Activated gamma-delta T cell treated with Interleukin-2 at 50 U/mL for 16 hours (primary cell): ENCODE data around the gene PHF8.

Source experiments
- DNase-seq: peaks from one replicate; pipeline ENCODE4 v3.0.0-alpha.2; 2020

Gene PHF8

DNA sequence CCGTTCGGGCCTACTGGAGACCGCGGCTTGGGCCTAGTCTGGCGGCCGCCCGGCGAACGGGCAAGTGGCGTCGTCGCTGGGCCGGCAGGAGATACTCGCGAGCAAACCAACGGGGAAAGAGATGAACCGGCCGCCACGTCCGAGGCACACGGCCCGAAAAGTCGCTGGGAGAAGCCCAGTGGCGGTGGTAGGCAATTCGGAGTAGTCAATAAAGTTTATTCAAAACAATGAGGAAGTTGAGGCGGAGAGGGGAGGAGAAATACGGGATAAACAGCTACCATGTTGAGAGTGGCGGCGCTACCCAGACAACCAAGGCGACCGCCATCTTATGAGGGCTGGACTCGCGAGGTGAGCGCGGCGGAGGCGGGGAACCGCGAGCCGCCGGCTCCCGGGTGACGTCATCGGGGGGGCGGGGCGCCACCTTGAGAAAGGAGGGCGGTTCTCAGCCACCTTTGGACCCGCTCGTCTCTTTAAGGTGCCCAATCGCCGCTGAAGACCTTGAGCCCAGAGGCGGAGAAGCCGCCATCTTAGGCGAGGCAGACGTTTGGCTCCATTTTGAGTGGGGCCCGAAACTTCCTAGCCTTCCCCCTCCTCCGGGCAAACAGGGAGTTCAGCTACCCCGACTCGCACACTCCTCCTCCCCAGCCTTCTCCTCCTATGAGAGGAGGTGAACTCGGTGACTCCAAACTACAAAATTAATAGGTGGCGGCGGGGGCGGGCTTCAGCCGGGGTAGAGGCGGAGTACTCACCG lies at the start of gene PHF8:
Gene PHF8, minus strand, starts transcription at position 348 of the 751 bp plus-strand sequence. CDS start 1,745 bp downstream, outside the sequence.
- DNase-seq = peak; percentile 93

DNA sequence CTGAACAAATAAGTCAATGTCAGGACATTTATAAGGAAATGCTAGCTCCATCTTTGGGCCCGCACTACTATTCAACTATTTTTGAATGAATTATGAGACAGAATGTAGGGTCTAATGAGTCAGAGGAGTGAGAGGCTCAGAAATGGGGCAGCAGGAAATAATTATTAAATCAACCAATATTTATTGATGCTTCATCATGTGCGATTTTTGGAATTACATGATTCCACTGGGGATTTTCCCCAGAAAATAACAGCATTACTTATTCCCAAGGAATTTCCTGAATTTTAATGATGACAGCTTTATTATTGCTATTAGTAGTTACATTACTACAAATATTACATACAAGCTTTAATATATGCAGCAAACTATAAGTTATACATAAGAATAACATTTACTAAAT lies 49.3 kb upstream of the PHF8 start:
- no peak for DNase-seq

DNA sequence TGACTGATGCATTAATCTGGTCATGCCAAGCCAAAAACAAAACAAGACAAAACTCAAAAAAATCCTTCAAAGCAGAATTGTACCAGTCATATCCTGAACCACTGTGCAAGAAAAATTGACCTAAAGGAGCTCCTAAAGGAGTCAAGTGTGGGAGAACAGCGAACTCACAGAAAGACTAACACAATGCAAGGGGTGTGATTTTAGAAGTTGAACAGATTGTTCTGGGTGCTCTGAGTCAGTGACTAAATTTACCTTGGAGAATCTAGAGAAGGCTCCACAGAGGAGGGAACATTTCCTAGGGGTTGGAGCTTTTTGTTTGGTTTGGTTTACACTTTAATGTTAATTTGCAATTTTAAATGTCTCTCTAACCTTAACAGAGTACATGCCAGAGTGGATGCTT lies 48.9 kb upstream of the PHF8 start:
- no peak for DNase-seq

DNA sequence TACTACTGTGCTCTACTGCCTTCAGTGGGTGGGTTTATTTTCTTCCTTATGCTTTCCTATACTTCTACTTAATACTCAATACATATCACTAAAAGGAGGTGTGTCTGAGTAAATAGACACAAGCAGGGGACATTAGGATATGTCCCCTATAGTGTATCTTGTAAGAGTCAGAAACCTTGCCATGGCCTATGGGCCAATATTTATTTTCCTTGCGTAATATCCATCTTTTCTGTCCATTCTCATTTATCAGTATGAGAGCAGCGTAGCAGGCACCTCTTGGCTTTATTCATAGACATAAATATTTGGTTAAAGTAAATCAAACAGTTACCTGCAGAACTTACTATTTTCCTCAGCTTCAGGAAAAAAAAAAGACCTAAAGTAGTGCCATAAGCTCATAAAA lies 46.6 kb upstream of the PHF8 start:
- no peak for DNase-seq

DNA sequence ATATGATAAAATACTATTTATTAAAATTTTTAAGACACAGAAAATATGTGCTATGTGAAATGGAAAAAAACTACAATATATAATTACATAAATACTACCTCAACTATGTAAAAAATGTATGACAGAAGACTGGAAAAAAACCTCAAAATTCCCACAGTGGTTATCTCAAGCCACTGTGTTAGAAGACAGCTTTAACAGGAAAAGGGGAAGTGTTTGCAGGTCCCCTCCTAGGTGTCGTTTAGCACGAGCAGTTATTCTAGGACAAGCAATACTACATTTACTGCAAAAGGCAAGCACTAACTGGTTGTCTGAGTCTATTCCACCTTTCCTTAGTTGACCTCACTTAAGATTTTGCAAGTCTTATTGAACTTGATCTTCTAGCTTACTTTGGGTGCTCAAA lies 44.9 kb upstream of the PHF8 start:
- DNase-seq = no peak

DNA sequence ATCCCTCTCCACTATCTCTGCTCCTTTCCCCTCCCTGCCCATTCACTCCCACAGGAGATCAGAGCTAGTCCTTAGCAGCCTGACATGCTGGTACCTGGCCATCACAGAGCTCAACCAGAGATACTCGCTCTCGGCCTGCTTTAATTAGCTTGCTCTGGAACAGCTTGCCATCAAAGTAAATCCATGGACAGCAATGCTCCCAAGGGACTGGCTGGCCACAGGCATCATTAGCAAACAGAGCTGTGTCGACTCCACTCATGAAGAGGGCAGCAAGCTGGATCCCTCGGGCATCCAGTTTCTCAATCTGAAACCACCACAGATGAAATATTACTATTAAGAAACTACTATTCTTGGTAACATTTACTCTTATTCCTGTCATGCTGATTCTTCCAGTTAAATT lies 43.4 kb upstream of the PHF8 start:
- no peak for DNase-seq

DNA sequence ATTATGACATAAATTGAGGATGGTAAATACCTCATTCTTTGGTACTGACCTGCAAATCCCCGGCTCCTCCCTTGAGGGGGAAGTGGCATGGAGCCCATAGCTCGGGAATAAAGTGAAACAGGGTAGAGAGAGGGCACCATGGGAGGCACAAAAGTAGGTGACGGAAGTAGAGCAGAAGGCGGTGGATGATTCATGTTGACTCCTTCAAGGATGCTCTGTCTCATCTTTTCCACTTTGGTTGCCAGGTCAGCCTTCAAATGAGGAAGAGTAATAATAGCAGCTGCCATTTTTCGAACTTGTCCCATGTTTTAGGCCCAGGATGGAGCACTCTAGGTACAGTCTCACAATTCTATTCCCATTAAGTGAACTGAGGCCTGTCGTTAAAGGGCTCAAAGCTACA lies 41.4 kb upstream of the PHF8 start:
- no peak for DNase-seq

DNA sequence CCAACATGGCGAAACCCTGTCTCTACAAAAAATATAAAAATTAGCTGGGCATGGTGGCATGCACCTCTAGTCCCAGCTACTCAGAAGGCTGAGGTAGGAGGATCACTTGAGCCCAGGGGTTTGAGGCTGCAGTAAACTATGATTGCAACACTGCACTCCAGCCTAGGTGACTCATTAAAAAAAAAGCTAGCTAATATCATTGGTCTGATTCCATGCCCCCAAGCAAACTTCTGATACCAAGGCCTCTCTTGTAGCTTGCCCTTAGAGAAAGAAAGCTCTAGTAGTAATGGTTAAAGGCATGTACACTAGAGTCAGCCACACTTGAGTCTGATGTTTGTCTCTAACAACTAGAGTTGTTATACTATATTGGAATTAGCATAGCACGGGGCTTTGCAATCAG lies 32.6 kb upstream of the PHF8 start:
- DNase-seq = no peak

DNA sequence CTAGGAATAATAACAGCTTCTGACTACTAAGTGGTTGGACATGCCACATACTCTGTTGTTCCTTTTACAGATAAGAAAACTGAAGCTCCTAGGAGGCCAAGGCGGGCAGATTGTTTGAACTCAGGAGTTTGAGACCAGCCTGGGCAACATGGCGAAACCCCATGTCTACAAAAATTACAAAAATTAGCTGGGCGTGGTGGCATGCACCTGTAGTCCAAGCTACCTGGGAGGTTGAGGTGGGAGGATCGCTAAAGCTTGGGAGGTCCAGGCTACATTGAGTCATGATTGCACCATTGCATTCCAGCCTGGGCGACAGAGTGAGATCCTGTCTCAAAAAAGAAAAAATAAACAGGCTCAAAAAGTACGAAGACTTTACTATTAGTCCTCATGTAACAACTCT lies 30.6 kb upstream of the PHF8 start:
- no peak for DNase-seq

DNA sequence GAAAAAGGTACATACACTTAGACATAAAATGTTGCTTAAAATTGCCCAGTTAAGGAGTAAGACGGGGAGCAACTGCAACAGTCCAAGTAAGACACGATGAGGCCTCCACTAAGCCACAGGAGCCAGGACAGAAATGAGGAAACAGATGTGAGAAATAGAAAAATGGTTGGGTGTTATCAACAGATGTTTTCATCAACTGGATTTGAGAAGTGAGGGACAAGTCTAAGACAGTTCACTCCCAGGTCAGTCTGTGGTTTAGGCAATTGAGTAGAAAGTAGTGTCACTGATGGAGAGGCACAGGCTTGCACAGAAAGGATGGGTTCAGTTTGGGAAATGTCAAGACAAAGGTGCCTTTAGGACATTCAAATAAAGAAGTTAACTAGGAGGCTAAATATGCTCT lies 23.5 kb upstream of the PHF8 start:
- no peak for DNase-seq

DNA sequence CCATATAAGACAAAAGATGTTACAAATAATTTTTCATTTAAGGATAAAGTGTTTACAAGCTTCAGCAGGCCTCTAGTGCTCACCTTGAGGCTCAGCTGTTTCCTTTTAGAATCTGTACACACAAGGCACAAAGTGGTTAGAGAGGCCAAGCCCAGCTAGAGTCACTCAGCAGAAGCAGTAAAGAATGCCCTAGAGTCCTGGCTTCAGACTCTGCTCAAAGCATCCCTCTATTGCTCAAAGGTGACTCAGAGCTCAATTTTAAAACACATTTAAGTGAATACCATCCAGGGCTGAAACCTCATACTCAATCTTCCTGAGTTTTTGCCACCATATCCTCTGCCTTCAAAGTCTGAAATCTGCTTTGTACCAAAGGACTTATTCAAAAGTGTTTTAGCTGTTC lies 22.6 kb upstream of the PHF8 start:
- no peak for DNase-seq

DNA sequence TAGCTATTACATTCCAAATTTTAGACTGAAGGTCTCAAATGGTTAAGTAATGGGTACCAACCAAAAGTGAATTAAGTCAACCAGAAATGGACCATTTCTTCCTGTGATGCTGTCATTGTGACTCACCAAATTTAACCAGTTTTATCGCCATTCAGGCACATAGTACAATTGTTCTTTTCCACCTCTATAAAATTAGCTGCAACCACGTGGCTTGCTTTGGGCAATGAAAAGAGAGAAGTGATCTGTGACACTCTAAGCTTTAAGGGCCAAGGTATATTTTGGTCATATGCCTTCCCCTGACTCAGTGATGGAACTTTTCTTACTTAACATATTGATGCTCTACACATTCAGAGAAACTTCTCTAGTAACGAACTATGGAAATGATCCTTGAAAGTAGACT lies 20.3 kb upstream of the PHF8 start:
- DNase-seq = no peak

DNA sequence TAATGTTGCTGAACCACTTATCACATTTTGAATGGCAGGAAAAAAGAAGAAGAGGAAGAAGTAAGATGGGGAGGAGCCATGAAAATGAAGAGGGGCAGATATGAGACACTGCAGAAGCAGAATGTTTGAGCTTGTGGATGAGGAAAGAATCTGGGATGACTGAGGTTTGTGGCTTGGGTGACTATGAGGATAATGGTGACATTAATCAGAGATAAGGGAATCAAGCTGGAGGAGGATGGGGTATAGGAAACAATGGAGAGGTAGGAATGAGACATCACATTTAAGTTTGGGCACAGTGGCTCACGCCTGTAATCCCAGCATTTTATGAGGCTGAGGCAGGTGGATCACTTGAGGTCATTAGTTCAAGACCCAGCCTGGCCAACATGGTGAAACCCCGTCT lies 19.1 kb upstream of the PHF8 start:
- no peak for DNase-seq

DNA sequence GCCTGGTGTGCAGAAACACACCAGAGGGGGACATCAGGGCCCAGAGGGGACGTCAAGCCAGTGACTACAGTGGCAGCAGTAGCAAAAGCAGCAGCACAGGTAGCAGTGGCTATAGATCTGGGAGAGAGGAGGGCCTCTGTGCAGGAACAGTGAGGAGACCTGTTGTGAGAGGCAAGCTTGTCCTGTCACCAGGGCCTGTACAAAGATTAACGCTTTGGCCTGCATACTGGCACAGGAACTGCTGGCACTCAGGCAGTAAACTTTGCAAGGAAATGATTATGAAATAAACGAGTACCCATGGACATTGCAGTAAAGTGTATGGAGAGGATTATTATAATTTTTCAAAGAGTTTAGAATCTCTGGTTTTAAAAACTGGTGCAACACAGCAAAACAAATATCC lies 5.5 kb upstream of the PHF8 start:
- no peak for DNase-seq

DNA sequence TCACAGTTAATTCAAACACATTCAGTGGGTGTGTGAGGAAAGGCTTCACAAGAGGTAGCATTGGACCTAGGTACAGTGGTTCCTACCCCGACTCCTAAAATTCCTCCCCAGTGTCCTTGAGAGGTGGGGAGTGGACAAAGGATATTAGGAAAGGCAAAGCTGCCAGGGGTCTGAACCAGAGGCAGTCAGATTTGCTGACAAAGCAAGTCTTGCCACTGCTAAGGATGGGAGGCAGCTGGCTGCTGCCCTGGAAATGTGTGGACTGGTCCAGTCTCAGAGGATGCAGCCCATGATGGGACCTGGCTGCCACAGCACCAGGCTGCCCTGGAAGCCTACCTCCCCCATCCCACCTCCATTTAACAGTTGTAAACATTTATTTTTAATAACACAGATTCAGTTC lies 4.1 kb upstream of the PHF8 start:
- DNase-seq = no peak

DNA sequence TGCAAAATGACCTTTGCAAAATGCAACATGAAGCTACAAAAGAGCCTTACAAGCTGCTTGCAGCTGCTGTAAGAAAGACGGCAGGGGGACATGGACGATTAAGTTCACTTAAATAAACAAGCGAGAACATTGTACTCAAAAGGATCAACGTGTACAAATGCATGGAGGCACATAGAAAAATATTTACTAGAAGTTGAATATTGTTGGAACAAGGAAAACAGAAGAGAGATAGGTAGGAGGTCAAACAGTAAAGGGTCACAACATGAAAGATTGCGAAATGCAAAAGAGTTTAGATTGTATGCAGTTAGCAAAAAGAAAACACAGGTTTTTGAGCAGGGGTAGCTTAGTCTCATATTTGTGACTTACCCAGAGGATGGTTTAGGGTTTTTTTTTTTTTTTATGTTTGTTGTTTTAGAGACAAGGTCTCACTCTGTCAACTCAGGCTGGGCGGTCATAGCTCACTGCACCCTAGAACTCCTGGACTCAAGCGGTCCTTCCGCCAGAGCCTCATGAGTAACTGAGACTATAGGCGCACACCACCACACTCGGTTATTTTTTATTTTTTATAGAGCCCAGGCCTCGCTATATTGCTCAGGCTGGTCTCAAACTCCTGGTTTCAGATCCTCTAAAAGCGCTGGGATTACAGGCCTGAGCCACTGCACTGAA lies 1.4 kb upstream of the PHF8 start:
- DNase-seq = no peak

DNA sequence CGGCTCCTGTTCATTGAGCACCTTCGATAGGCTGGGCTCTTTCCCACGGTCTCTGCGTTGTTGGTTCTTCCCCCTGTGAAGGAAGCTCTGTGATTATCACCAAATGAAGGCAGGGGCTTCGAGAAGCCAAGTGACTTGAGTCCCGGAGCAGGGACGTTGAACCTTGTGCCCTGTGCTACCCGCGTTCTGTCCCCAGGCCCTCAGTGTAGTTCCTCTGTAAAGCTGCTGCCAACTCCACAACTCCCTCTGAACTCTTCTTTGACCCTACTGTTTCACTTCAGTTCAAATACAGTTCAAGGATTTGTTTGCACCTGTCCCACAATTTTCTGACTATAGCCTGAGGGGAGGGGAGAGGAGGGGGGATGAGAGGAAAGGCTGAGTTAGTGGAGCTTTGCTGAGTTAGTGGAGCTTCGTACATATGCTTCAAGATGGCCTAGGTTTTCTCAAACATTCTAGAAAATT lies 635 bp upstream of the PHF8 start:
- no peak for DNase-seq

DNA sequence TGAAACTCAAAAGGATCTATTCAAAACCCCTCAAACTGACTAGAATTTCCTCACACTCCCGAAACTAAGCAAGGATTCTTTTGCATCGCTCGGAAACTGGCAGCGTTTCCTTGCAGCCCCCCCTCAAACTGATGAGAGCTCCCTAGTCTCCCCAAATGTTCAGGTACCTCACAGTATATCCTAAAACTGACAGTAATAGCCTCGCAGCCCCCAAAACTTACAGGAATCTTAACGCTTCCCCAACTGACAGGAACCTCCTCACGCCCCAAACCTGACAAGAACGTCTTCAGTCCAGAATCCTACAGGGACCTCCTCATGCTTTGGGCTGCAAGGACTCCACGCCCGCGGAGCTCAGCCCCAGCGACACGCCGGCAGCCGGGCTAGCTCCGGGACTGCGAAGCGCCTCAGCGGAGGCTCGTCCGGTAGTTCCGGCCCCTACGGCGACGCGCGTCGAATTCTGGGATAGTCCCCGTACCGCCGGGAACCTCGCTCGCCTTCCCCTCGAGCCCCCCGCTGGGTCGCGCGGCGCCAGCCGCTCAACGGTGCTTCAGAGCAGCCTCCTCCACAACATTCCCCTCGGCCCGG lies 640 bp downstream of the PHF8 start:
- peak; percentile 19 for DNase-seq

DNA sequence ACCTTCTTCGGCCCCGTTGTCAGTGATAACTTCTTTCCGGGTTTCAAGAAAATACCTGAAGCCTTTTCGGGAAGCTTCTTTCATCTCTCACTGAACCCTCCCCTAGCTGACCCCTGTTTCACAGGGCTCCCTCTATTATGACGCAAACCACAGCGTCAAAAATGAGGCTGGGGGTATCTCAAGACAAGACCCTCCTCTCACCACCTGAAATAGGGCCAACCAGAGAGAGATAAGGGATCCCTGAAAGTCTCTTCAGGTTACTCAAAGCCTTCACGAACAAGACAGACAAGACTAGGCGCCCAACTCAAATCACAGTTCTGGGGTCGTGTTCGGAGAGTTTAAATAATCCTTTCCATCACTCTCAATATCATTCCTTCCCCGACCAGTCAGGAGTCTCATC lies 1.2 kb downstream of the PHF8 start:
- DNase-seq = no peak

DNA sequence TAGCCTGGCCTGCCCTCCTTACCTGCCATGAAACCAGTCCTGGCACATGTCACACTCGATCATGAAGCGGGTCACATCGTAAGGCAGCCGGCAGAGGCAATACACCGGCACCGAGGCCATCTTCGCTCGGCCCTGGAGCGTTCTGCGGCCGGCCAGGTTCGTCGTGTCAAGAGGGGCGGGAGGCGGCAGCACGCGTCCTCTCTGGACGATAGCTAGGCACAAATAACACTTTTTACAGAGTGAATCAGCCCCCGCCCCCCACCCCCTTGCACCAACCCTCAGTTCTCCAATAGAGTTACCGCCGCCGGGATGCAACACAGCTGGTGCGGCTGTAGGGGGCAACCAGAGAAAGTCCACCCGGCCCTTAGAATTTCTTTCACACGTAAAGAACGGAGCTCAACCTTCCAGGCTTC lies 1.7 kb downstream of the PHF8 start:
- DNase-seq = peak; percentile 37

DNA sequence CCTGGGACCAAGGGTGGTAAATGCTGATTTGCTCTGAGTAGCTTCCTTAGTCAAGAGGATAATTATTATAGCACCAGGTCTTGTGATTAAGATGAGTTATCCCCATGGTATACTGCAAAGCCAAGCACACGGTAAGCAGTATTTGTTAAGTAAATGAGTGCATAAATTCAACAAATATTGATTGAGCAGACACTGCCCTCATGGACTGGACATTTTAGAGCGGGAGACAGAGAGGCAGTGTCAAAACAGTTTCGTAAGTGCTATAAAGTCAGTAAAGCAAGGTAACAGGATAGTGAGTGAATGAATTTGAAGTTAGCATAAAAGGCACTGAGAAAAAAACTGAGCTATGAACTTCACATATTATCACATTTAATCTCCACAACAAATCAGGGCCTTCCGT lies 13.9 kb downstream of the PHF8 start:
- DNase-seq = no peak

DNA sequence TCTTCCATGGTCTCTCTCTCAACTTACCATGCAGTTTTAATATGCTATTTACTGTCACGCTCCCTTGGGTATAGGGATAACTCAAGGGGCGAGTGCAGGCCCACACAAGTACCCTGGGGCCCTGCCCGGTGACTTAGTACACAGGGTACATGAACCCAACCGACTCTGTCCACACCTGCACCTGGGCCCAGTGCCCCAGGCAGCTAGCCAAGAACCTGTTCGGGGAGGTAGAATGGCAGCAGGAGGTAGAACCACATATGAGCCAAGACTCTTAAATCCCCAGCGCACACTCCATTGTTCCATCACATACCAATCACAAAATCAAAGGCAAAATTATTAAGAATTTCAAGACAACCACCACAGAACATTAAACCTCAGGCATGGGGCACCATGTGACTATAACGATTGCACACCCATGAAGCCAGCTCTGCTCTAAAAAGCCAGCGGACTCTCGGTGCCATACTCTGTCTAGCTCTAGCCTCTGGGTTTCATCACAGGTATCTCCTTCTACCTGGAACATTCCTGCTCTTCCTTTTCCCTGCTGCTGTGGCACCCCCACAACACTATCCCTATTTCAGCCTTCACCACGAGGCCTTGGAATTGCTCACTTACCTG lies 14.6 kb downstream of the PHF8 start:
- no peak for DNase-seq

DNA sequence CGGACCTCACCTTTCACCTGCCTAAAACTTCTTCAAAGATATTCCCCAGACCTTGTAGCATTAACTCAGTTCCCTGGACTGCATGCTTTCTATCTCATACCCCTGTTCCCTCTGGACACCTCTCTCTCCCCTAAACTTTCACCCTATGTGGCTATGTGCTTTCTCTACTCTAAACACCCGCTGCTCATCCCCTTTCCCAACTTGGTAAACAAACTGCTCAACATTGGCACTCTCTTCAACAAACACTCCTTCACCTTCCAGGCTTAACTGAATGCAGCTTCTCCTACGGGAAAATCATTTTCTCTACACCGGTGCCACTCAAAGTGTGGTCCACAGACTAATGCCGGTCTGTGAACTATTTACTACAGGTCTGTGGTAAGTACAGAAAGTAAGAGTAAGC lies 19.9 kb downstream of the PHF8 start:
- no peak for DNase-seq
